ENCODE data around the gene JPH4.
A peak's percentile ranks its signal among the peaks of the same experiment; 100 is the strongest.
"Not testable (repeated sequence)": the region's sequence is repeated elsewhere in the genome, so short reads cannot be mapped to it uniquely, and the experiment has no call there.

JPH4 gene

DNA sequence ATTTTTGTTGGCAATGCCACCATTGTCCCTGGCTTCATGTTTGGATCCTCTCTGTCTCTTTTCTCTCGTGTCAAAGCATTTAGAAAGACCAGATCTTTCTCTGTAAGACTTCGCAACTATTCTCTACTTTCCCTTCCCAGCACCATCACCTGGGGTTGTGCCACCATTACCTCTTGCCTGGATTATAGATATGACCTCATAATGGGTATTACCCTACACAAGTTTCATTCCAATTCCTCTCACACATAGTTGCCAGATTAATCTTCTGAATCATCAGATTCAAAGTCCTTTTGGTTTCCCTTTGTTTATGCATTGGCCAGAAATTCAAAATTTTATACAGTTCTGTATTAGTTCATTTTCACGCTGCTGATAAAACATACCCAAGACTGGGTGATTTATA lies 30.4 kb upstream of the JPH4 start:
- DNase-seq (ENCODE audit: low read depth): no peak

DNA sequence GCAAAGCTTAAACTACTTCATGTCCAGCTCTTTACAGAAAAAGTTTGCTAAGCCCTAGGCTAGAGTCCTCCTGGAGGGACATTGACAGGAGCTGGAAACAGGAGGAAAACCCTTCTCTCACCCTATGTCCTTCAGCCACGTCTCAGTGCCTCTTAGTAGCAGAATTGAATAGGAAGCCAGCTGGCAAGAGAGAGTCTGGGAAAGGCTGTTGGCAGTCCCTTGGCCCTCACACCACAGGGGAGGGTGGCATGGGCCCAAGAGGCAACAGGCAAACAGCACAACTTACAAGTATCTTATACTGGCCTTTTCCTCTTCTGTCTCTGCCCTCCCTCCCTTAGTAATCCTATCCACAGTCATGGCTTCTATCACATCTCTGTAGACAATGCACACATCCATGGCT lies 29.9 kb upstream of the JPH4 start:
- DNase-seq (ENCODE audit: low read depth): no peak

DNA sequence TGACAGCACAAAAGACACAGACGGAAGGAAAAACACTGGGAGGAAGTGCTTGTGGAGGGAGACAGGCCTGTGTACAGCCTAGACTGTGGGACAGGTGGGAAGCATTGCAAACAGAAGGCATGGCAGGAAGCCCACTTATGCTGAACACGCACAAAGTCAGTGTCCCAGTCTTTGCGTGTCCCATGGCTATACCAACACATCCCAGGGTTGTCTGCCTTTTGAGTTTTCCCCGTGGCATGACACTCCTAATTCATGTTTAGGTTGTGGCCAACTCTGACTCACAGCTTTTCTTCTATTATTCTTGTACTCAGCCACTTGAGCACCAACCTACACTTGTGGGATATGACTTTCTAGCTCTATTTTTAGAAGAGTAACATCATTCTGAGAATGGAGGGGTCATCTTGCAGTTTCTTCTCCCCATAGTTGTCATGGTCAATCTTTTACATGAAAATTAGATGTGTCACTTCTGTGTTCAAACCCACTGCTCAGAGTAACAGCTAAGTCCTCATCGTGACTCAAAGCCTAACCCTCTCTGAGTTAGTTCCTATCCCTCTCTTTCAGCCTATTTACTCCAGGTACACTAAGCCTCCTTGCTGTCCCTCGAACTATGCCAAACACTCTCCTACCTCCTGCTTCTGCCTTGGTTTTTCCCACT lies 27.5 kb upstream of the JPH4 start:
- no peak for DNase-seq (ENCODE audit: low read depth)

DNA sequence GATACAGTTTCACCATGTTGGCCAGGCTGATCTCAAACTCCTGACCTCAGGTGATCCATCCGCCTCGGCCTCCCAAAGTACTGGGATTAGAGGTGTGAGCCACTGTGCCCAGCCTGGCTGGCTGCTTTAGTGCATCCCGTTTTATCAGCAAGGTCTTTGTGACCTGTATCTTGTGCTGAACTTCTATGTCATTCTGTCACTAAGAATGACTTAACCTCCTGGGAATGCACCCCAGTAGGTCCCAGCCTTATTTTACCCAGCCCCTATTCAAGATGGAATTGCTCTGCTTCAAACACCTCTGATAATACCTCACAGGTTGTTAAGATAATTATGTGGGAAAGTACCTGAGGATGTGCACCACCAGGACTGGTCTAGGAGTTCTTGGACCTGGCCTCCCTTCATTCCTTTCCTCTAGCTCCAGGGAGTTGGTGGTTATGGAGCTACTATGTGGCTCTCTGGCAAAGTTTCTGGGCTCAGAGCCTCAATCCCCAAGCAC lies 26.1 kb upstream of the JPH4 start:
- no peak for DNase-seq (ENCODE audit: low read depth)

DNA sequence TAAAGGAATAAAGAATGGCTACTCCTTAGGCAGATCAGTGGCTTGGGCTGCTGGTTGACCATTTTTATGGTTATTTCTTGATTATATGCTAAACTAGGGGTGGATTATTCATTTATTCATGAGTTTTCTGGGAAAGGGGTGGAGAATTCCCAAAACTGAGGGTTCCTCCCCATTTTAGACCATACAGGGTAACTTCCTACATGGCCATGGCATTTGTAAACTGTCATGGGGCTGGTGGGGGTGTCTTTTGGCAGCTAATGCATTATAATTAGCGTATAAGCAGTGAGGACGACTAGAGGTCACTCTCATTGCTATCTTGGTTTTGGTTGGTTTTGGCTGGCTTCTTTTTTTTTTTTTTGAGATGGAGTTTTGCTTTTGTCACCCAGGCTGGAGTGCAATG lies 25.6 kb upstream of the JPH4 start:
- DNase-seq (ENCODE audit: low read depth): no peak

GRCh38 chr14:23603103-23603502 lies 24.5 kb upstream of the JPH4 start:
- no peak for DNase-seq (ENCODE audit: low read depth)

DNA sequence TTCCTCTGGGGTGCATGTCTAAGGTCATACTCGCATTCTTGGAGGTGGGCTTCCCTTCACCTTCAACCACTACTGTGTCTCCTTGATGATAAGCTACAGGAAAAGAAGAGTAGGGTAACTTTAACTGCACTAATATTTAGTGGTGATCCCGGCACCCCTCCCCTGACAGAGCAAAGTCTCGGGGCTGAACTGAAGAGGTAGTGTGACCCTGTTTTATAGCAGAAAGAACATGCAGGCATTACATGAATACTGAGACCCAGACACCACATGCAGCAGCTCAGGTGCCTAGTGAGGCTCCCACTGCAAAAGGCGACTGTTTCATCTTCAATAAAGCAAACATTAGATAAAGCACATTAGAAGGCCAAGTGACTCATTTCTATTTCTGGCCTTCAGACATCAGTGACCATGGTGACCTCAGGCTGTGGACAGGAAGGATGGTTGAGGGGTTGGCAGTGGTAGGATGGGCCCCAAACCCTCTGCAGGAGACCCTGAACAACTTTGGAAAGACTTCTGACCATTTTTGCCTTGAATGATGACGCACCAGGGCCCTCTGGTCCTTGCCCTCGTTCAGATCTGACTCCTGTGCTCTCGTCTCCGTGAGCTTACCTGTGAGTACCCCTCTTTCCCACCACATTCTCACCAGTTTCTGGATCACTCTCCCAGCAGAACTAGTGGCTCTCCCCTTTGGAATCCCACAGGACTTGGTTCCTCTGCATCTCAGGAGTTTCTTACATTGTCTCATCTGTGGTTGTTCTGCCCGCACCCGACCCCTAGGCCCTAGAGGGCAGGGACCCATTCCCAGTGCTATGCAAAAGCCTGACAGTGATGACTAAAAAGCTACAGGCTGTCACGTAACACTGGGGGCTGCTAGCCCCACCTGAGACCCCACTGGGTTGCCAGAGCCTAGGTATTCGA lies 23.8 kb upstream of the JPH4 start:
- no peak for DNase-seq (ENCODE audit: low read depth)

DNA sequence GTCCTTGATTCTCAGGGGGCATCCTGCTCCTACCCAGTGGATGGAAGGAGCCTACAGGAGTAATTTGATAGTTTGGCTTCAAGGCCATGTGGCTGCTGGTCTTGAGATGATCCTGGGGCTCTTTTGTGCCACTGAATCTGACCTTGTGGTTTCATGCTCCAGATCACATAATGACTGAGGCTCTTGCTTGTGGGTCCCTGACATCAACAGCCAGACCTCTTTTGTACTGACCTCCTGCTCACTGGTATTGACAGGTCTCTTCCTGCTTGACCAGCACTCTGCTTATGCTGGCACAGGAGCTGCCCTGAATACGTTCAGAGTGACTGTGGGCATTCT lies 23.2 kb upstream of the JPH4 start:
- DNase-seq (ENCODE audit: low read depth): no peak

GRCh38 chr14:23601424-23601823 lies 22.8 kb upstream of the JPH4 start:
- no peak for DNase-seq (ENCODE audit: low read depth)

DNA sequence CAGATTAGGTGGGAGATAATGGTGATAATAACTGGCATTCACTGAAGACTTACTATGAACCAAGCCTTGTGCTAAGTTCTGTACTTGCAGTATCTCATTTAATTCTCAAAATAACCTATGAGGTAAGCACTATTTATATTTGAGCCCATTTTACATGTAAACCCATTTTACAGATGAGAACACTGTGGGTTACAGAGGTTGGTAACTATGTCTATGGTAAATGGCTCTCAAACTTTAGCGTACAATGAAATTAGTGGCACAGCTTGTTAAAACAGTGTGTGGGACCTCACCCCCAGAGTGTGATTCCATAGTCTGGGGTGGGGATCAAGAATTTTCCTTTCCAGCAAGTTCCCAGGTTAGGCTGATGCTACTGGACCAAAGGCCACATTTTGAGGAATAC lies 22.2 kb upstream of the JPH4 start:
- no peak for DNase-seq (ENCODE audit: low read depth)

DNA sequence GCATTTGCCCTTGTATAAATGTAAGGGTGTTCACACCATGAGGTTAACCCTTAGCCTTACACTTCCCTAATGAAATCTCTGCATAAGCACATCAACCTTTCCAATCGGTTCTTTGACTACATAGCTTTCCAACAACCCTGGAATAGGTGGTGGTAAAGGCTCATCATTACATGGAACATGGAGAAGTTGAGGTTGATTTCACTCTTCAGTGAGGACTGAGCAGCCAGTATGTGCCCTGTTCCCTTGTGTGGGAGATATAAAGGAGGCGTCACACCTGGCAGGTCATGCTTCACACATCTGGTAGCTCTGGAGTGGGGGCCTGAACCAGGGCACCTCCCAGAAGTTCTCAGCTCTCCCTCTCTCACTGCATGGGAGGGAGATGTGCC lies 21.7 kb upstream of the JPH4 start:
- no peak for DNase-seq (ENCODE audit: low read depth)

DNA sequence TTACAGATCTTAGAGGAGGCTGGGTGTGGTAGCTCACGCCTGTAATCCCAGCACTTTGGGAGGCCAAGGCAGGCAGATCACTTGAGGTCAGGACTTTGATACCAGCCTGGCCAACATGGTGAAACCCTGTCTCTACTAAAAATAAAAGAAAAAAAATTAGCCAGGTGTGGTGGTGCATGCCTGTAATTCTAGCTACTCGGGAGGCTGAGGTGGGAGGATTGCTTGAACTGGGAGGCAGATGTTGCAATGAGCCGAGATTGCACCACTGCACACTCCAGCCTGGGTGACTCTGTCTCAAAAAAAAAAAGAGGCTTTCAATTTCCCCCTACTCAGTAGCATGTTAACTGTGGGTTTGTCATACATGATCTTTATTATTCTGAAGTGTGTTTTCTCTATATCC lies 15.6 kb upstream of the JPH4 start:
- not testable (repeated sequence) for DNase-seq (ENCODE audit: low read depth)

DNA sequence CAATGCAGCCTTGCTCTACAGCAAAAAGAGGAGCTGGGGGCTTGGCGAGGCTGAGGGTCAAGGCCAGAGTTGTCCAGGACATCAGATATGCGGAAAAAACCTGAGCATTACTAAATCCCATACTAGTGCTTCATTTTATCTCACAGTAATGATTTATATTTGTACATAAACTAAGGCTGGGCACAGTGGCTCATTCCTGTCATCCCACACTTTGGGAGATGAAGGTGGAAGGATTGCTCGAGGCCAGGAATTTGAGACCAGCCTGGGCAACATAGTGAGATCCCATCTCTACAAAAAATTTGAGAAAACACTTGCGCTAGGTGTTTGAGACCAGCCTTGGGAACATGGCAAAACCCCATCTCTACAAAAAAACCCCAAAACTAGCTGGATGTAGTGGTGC lies 11.6 kb upstream of the JPH4 start:
- no peak for DNase-seq (ENCODE audit: low read depth)

DNA sequence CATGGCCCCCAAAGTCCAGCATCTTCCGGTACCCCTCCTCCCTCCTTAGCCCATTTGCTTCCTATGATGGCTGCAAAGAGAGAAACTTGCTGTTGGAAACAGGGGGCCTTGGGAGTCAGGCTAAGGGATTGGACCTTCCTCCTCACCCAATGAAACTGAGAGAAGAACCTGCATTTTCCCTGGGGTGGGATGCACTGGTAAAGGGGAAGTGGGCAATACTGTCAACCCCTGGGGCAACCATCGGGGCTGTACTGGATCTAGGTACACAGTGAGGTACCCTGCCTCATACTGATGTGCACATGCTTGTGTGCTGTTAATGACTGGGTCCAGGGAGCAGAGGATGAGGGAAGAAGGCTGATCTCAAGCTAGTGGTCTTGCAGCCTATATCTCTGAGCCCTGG lies 11.0 kb upstream of the JPH4 start:
- no peak for DNase-seq (ENCODE audit: low read depth)

- peak; percentile 44 for DNase-seq (ENCODE audit: low read depth)
Measured at GRCh38 chr14:23588884-23589598, 10.5 kb upstream of the JPH4 start.

DNA sequence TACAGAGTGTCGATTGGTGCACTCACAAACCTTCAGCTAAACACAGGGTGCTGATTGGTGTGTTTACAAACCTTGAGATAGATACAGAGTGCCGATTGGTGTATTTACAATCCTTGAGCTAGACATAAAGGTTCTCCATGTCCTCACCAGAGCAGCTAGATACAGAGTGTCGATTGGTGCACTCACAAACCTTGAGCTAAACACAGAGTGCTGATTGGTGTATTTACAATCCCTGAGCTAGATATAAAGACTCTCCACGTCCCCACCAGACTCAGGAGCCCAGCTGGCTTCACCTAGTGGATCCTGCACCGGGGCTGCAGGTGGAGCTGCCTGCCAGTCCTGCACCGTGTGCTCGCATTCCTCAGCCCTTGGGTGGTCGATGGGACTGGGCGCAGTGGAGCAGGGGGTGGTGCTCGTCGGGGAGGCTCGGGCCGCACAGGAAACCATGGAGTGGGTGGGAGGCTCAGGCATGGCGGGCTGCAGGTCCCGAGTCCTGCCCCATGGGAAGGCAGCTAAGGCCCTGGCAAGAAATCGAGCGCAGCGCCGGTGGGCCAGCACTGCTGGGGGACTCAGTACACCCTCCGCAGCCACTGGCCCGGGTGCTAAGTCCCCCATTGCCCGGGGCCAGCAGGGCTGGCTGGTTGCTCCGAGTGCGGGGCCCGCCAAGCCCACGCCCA lies 6.1 kb upstream of the JPH4 start:
- DNase-seq (ENCODE audit: low read depth): not testable (repeated sequence)

DNA sequence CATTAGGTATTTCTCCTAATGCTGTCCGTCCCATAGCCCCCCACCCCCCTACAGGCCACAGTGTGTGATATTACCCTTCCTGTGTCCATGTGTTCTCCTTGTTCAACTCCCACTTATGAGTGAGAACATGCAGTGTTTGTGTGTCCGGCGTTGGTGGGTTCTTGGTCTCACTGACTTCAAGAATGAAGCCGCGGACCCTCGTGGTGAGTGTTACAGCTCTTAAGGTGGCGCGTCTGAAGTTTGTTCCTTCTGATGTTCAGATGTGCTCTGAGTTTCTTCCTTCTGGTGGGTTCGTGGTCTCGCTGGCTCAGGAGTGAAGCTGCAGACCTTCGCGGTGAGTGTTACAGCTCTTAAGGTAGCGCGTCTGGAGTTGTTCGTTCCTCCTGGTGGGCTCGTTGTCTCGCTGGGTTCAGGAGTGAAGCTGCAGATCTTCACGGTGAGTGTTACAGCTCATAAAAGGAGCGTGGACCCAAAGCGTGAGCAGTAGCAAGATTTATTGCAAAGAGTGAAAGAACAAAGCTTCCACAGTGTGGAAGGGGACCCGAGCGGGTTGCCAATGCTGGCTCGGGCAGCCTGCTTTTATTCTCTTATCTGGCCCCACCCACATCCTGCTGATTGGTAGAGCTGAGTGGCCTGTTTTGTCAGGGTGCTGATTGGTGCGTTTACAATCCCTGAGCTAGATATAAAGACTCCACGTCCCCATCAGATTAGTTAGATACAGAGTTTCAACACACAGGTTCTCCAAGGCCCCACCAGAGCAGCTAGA lies 5.4 kb upstream of the JPH4 start:
- not testable (repeated sequence) for DNase-seq (ENCODE audit: low read depth)

- no peak for DNase-seq (ENCODE audit: low read depth)
Measured at GRCh38 chr14:23582906-23583760, 4.5 kb upstream of the JPH4 start.

DNA sequence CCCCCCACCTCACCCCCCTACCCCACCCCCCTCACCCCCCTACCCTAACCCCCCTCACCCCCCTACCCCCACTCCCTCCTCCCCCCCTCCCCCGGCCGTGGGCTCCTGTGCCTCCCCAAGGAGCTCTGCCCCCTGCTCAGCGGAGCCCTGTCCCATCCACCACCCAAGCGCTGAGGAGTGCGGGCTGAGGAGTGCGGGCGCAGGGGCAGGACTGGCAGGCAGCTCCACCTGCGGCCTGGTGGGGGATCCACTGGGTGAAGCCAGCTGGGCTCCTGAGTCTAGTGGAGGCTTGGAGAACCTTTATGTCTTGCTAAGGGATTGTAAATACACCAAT lies 2.3 kb upstream of the JPH4 start:
- no peak for DNase-seq (ENCODE audit: low read depth)

GRCh38 chr14:23580152-23580926 lies 1.7 kb upstream of the JPH4 start:
- no peak for DNase-seq (ENCODE audit: low read depth)
